GM19193 (cell line): Measurements from ENCODE around the gene CRACR2A.

Experiments used
- POLR2A ChIP-seq: IDR thresholded peaks from 4 replicates; pipeline ENCODE4 v1.6.1; 2011; ENCODE audit not compliant: insufficient read depth, insufficient read length; ENCODE audit errors: extremely low read depth

The CRACR2A gene

GRCh38 chr12:3632256-3632655 lies 120.7 kb downstream of the CRACR2A start:
- no peak for TF ChIP-seq POLR2A

GRCh38 chr12:3631759-3632158 lies 121.2 kb downstream of the CRACR2A start:
- no peak for TF ChIP-seq POLR2A

GRCh38 chr12:3631272-3631637 lies 121.7 kb downstream of the CRACR2A start:
- no peak for TF ChIP-seq POLR2A

GRCh38 chr12:3630621-3631271 lies 122.2 kb downstream of the CRACR2A start:
- no peak for TF ChIP-seq POLR2A

GRCh38 chr12:3630111-3630510 lies 122.8 kb downstream of the CRACR2A start:
- TF ChIP-seq POLR2A, result no peak

GRCh38 chr12:3629057-3629830 lies 123.7 kb downstream of the CRACR2A start:
- no peak for TF ChIP-seq POLR2A

- TF ChIP-seq POLR2A, result no peak
Measured at GRCh38 chr12:3628629-3629028, 124.3 kb downstream of the CRACR2A start.

- no peak for TF ChIP-seq POLR2A
Measured at GRCh38 chr12:3627336-3627735, 125.6 kb downstream of the CRACR2A start.

- no peak for TF ChIP-seq POLR2A
Measured at GRCh38 chr12:3624273-3624672, 128.6 kb downstream of the CRACR2A start.

- TF ChIP-seq POLR2A, result no peak
Measured at GRCh38 chr12:3622822-3623690, 129.9 kb downstream of the CRACR2A start.

- no peak for TF ChIP-seq POLR2A
Measured at GRCh38 chr12:3622021-3622821, 130.7 kb downstream of the CRACR2A start.

- TF ChIP-seq POLR2A, result no peak
Measured at GRCh38 chr12:3620856-3621255, 132.1 kb downstream of the CRACR2A start.

GRCh38 chr12:3617565-3617964 lies 135.3 kb downstream of the CRACR2A start:
- TF ChIP-seq POLR2A, result no peak

- no peak for TF ChIP-seq POLR2A
Measured at GRCh38 chr12:3615862-3616261, 137.0 kb downstream of the CRACR2A start.
